ENCODE data around the gene EMP1. TPM values are rescaled to one million over a fixed set of nuclear protein-coding genes. Genes with fewer than 3 reads are reported as not detected.

Gene EMP1
- total RNA-seq, 1 experiment from 2014 or later, result 97.8 TPM

- DNase-seq (ENCODE audit: low spot score), result no peak
Measured at GRCh38 chr12:13197526-13198143, 1.1 kb downstream of the EMP1 start.

GRCh38 chr12:13198241-13198640 is 1.7 kb downstream of the EMP1 start:
- no peak for DNase-seq (ENCODE audit: low spot score)

- DNase-seq (ENCODE audit: low spot score), result peak; percentile 59
Measured at GRCh38 chr12:13198876-13199275, 2.4 kb downstream of the EMP1 start.

- no peak for DNase-seq (ENCODE audit: low spot score)
Measured at GRCh38 chr12:13199592-13199991, 3.1 kb downstream of the EMP1 start.

GRCh38 chr12:13200841-13201240 is 4.3 kb downstream of the EMP1 start:
- DNase-seq (ENCODE audit: low spot score), result no peak

- DNase-seq (ENCODE audit: low spot score), result no peak
Measured at GRCh38 chr12:13203034-13203922, 6.8 kb downstream of the EMP1 start.

- DNase-seq (ENCODE audit: low spot score), result no peak
Measured at GRCh38 chr12:13204428-13204827, 7.9 kb downstream of the EMP1 start.

- DNase-seq (ENCODE audit: low spot score), result peak; percentile 96
Measured at GRCh38 chr12:13205809-13206559, 9.5 kb downstream of the EMP1 start.

GRCh38 chr12:13206560-13206897 is 10.0 kb downstream of the EMP1 start:
- no peak for DNase-seq (ENCODE audit: low spot score)

GRCh38 chr12:13208533-13209435 is 12.3 kb downstream of the EMP1 start:
- peak; percentile 43 for DNase-seq (ENCODE audit: low spot score)

- DNase-seq (ENCODE audit: low spot score), result no peak
Measured at GRCh38 chr12:13209436-13210235, 13.1 kb downstream of the EMP1 start.

GRCh38 chr12:13210236-13211190 is 14.0 kb downstream of the EMP1 start:
- no peak for DNase-seq (ENCODE audit: low spot score)

- peak; percentile 60 for DNase-seq (ENCODE audit: low spot score)
Measured at GRCh38 chr12:13211191-13211858, 14.8 kb downstream of the EMP1 start.

- DNase-seq (ENCODE audit: low spot score), result peak; percentile 77
Measured at GRCh38 chr12:13211859-13212664, 15.5 kb downstream of the EMP1 start.

- no peak for DNase-seq (ENCODE audit: low spot score)
Measured at GRCh38 chr12:13215056-13215455, 18.5 kb downstream of the EMP1 start.

- DNase-seq (ENCODE audit: low spot score), result no peak
Measured at GRCh38 chr12:13218641-13219040, 22.1 kb downstream of the EMP1 start.

- DNase-seq (ENCODE audit: low spot score), result no peak
Measured at GRCh38 chr12:13219320-13219719, 22.8 kb downstream of the EMP1 start.

- no peak for DNase-seq (ENCODE audit: low spot score)
Measured at GRCh38 chr12:13220838-13221237, 24.3 kb downstream of the EMP1 start.
